ENCODE measurements around the gene SCARB1.

The SCARB1 gene

DNA sequence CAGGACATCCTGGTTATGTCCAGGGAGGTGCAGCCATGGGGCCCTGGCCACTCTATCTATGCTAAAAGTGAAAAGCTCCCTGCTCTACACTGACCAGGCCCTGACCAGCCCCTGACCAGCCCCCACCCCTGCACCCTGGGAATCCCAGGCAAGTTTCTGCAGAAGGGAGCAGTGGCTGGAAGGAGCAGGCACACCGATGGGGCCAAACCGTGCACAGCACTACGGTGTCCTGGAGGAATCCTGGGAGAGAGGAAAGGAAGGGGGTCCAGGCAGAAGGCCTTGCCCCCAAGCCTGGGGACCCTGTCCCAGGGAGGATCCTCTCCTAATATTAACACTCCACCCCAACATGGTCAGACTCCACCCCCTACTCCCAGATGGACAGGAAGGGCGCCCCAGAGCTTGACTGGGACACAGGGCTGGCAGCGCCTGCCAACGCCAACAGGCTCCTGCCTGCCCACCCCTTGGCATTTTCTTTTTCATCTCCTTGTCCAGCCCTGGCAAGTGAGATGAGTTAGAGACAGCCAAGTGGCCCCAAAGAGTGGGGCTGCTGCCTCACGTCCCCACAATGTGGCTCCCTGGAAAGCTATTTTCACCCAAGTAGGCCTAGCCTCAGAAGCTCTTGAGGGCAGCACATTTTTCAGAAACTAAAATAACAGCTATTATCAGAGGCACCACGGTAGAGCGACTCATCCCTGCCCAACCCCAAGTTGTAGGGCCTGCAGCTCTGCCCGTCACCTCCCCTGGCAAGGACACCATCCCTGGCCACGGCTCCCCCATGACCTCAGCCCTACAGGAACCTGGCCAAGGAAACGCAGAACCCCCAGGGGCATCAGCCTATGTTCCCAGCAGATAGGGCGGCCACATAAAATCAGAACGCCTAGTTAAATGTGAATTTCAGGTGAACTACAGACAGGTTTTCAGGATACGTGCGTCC is 82.6 kb downstream of the SCARB1 start:
- Histone ChIP-seq H3K4me3 (replicated peaks; ENCODE audit: low read depth, low read length) (no peak overlapping the region), H3K27me3 (replicated peaks; ENCODE audit: control insufficient read depth, insufficient read depth, low read length) (no peaks in the 10 kb centered on the region), H3K36me3 (ENCODE audit: control insufficient read depth, insufficient read depth, low read length) (peaks cover 27% of the 10 kb centered on the region)
- no peak for DNase-seq (ENCODE audit: extremely low read depth, insufficient read length)
- TF ChIP-seq, protein P1, sequence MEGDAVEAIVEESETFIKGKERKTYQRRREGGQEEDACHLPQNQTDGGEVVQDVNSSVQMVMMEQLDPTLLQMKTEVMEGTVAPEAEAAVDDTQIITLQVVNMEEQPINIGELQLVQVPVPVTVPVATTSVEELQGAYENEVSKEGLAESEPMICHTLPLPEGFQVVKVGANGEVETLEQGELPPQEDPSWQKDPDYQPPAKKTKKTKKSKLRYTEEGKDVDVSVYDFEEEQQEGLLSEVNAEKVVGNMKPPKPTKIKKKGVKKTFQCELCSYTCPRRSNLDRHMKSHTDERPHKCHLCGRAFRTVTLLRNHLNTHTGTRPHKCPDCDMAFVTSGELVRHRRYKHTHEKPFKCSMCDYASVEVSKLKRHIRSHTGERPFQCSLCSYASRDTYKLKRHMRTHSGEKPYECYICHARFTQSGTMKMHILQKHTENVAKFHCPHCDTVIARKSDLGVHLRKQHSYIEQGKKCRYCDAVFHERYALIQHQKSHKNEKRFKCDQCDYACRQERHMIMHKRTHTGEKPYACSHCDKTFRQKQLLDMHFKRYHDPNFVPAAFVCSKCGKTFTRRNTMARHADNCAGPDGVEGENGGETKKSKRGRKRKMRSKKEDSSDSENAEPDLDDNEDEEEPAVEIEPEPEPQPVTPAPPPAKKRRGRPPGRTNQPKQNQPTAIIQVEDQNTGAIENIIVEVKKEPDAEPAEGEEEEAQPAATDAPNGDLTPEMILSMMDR (IDR thresholded peaks at IDR 0.05; ENCODE audit: insufficient read depth, low read length, poor library complexity, severe bottlenecking) = no peak

DNA sequence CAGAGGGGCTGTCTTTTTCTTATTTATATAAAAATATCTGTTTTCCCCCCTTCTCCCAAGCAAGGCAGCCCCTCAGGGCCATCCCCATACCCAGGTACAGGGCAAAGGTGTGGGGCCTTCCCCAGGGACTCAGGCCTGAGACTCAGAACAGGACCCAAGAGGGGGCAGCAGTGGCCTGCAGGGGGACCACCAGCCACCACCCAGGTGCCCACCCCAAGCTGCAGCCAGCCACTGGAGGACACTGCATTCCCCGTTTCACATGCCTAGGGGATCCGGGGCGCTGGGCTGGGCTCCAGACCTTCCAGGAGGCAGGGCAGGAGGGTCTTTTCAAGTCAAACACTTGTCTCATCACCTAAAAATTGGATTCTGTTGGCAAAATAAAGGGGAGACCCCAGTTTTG is 83.3 kb downstream of the SCARB1 start:
- no peak for DNase-seq (ENCODE audit: extremely low read depth, insufficient read length)
- TF ChIP-seq, protein P1 (IDR thresholded peaks at IDR 0.05; ENCODE audit: insufficient read depth, low read length, poor library complexity, severe bottlenecking) = no peak
- Histone ChIP-seq H3K36me3 (ENCODE audit: control insufficient read depth, insufficient read depth, low read length) (peaks cover 24% of the 10 kb centered on the region), H3K27me3 (replicated peaks; ENCODE audit: control insufficient read depth, insufficient read depth, low read length) (no peaks in the 10 kb centered on the region), H3K4me3 (replicated peaks; ENCODE audit: low read depth, low read length) (no peak overlapping the region)

DNA sequence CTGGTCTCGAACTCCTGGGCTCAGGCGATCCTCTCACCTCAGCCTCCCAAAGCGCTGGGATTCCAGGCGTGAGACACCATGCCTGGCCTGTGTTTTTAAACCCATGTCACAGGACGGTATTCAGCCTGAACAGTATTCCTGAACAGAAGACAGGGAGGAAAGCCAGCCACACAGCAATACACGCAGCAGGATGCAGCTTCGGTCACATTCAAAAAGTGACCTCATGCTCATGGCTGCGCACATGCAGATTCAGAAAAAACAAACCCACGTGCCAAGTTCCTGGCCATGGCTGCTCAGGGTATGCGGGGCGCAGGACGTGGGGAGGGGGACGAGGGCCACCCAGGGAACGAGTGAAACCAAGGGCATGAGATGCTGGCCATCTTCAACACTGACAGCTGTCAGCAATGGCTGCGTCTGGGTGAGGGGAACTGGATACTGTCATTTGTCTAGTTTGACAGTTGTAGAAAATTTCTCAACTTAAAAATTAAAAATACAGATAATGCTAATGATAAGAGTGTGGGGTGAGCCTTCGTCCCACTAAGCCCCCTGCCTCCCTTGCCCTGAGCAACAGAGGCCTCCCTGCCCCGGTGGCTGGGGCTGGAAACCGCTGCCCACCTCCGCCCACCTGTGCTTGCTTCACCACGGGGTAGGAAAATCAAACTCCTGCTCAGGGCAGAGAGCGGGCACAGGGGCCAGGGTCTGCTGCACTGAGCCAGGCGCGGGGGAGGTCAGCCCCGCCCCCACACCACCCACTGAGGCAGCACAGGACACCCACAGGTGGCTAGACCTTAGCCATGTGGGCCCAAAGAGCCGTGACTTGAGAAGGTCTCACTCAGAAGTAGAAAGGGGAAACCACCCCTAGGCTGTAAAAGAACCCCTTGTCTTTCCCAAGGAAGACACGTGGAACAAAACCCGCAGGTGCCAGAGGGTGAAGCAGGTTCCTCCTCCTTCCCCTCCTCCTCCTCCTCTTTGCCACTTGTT is 84.2 kb downstream of the SCARB1 start:
- H3K36me3 ChIP-seq (ENCODE audit: control insufficient read depth, insufficient read depth, low read length) = peaks cover 17% of the 10 kb centered on the region
- TF ChIP-seq, protein P1 (IDR thresholded peaks at IDR 0.05; ENCODE audit: insufficient read depth, low read length, poor library complexity, severe bottlenecking) = no peak
- no peak overlapping the region for H3K4me3 ChIP-seq (replicated peaks; ENCODE audit: low read depth, low read length)
- DNase-seq (ENCODE audit: extremely low read depth, insufficient read length) = peak; percentile 77
- H3K27me3 ChIP-seq (replicated peaks; ENCODE audit: control insufficient read depth, insufficient read depth, low read length) = no peaks in the 10 kb centered on the region

DNA sequence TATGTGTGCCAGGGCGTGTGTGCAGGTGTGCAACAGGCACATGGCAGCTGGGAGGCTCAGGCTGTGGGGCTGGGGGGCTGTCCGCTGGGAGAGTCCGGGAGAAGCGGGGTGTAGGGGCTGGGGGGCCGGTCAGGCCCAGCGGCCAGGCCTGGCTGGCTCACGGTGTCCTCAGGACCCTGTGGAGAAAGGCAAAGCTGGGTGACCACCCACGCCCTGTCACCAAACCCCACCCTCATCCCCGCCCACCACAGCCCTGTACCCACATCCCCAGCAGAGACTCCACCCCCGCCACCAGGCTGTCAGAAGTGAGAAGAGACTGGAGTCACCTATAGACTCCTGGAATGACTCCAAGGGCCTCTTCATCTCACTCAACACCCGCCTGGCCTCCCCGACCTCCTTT is 85.3 kb downstream of the SCARB1 start:
- H3K27me3 ChIP-seq (replicated peaks; ENCODE audit: control insufficient read depth, insufficient read depth, low read length) = no peaks in the 10 kb centered on the region
- TF ChIP-seq, protein P1 (IDR thresholded peaks at IDR 0.05; ENCODE audit: insufficient read depth, low read length, poor library complexity, severe bottlenecking) = no peak
- peak; percentile 56 for DNase-seq (ENCODE audit: extremely low read depth, insufficient read length)
- no peak overlapping the region for H3K4me3 ChIP-seq (replicated peaks; ENCODE audit: low read depth, low read length)
- peaks cover 12% of the 10 kb centered on the region for H3K36me3 ChIP-seq (ENCODE audit: control insufficient read depth, insufficient read depth, low read length)

DNA sequence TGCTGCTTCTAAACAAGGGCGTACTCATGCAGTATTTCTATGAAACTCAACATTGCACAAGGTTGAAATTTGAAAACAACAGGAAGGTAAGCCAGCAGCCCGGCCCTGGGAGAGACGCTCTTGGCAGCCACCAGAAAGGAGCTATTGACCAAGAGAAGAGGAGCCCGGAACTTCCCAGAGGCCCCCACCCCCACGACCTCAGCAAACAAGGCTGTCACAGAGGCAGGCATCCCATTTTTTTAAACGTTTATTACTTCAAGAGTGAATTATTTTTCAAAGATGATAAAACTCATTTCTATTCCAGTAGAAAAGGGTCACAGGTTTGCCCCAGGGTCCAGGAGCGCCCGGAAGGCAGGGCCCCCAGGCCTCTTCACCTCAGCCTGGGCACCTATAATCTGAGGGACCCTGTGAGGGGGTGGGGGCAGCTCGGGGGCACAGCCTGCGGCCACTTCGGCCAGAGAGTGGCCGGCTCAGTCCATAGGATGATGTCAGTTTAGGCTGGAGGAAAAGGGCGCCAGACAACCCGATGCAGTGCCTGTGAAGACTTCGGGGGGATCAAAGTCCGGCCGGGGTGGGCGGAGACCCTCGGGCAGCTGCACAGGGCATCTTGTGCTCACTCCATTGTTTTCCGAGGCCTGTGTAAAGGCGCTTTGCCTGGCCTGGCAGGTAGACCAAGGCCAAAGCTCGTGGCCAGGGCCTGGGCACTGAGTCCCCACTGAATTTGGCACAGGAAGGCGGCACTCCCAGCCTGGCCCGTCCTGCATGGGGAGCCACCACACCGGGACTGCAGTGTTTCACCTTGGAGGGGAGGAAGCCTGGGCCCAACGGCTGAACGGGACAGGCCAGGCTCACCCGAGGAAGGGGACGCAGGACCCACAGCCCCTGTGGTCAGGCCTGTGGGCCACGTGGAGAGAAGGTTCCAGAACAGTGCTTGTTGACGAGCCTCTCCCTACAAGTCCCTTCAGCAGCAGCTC is 86.0 kb downstream of the SCARB1 start:
- TF ChIP-seq, protein P1 (IDR thresholded peaks at IDR 0.05; ENCODE audit: insufficient read depth, low read length, poor library complexity, severe bottlenecking) = no peak
- Histone ChIP-seq H3K27me3 (replicated peaks; ENCODE audit: control insufficient read depth, insufficient read depth, low read length) (no peaks in the 10 kb centered on the region), H3K4me3 (replicated peaks; ENCODE audit: low read depth, low read length) (no peak overlapping the region), H3K36me3 (ENCODE audit: control insufficient read depth, insufficient read depth, low read length) (peaks cover 12% of the 10 kb centered on the region)
- DNase-seq (ENCODE audit: extremely low read depth, insufficient read length) = no peak

Data from GM06990 (cell line).